GM12872 (cell line): Measurements from ENCODE around the gene PRKCH.
A peak's percentile ranks its signal among the peaks of the same experiment; 100 is the strongest.

Experiments used
- CTCF ChIP-seq: IDR thresholded peaks from 3 replicates; pipeline ENCODE4 v1.5.1; 2011; ENCODE audit warnings: low read depth, mild to moderate bottlenecking, low read length, moderate library complexity; ENCODE audit not compliant: insufficient read depth

The PRKCH gene

GRCh38 chr14:61460718-61461611, 139.6 kb downstream of the PRKCH start:
- no peak for TF ChIP-seq CTCF

GRCh38 chr14:61461808-61462275, 140.5 kb downstream of the PRKCH start:
- peak; percentile 58 for TF ChIP-seq CTCF

- TF ChIP-seq CTCF: no peak
Observed at GRCh38 chr14:61462566-61463193, 141.3 kb downstream of the PRKCH start.

GRCh38 chr14:61463664-61464285, 142.4 kb downstream of the PRKCH start:
- no peak for TF ChIP-seq CTCF

- TF ChIP-seq CTCF: no peak
Observed at GRCh38 chr14:61466249-61466904, 145.0 kb downstream of the PRKCH start.

- no peak for TF ChIP-seq CTCF
Observed at GRCh38 chr14:61466905-61467280, 145.5 kb downstream of the PRKCH start.

- TF ChIP-seq CTCF: no peak
Observed at GRCh38 chr14:61467296-61467695, 145.9 kb downstream of the PRKCH start.
